Measurements from ENCODE around the gene PLLP. TPM values are rescaled to one million over a fixed set of nuclear protein-coding genes. Genes with fewer than 3 reads are reported as not detected.

PLLP gene
- total and polyA plus RNA-seq, 5 experiments from 2014 or later, result 3.5 to 8.8 (median 4.9) TPM

DNA sequence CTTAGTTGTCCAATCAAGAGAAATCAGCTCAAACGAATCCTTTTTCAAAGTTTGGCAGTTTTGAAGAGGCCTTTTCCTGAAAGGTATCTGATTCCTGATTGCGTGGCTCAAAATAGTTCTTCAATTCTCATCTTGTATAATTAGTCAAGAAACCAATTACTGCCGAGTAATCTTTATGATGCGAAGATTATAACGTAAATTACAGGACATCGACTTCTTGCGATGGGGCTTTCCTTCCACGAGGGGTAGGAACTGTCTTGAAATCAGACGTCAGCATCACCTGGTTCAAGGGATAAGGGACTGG is 40.1 kb downstream of the PLLP start:
- no peaks in the 10 kb centered on the region for H3K27me3 Mint-ChIP-seq
- H3K27ac Mint-ChIP-seq, result peak overlapping the region; percentile 93 to 97 (median 96)
- no peaks in the 10 kb centered on the region for H3K9me3 Mint-ChIP-seq
- DNase-seq (no peak), ATAC-seq (no peak)
- peaks cover 0 to 30% (median 6%) of the 10 kb centered on the region in 3 donors for H3K36me3 Mint-ChIP-seq
- H3K4me3 Mint-ChIP-seq, result peak overlapping the region; percentile 87 to 96 (median 94)
- peaks cover 11 to 33% (median 21%) of the 10 kb centered on the region in 4 donors for H3K4me1 Mint-ChIP-seq
- POLR2A ChIA-PET, result interaction anchor here (0.7 to 3.7 kb wide), 6 partner anchors 9 to 174 kb away, joined by 3 to 24 read pairs (median 10); no protein-coding TSS in a partner anchor

DNA sequence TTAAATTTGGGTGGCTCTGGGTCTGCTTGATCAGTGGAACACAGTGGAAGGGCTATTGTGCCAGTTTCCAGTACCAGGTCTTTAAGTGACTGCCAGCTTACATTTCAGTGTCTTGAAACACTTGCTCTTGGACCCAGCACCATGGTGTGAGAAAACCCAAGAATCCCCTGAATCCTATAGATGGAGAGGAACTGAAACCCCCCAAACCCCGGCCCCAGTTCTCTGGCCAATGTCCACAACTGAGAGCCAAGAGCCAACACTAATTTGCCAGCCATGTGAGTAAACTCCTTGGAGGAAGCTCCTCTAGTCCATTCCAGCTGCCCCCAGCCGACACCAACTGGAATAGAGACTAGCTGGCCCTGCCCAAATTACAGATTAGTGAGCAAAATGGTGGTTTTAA is 41.8 kb downstream of the PLLP start:
- Mint-ChIP-seq H3K9me3 (no peaks in the 10 kb centered on the region), H3K4me1 (peaks cover 11 to 31% (median 20%) of the 10 kb centered on the region in 4 donors), H3K4me3 (peak overlapping the region in 3 of 10 donors; percentile 10 to 37 (median 19)), H3K27me3 (no peaks in the 10 kb centered on the region), H3K27ac (peak overlapping the region in 2 of 10 donors; percentile 15 to 44), H3K36me3 (peaks cover 0 to 29% (median 7%) of the 10 kb centered on the region in 3 donors)
- ATAC-seq (no peak), DNase-seq (no peak)
- POLR2A ChIA-PET, result no interaction called here

- Mint-ChIP-seq H3K4me1 (peaks cover 9 to 26% (median 14%) of the 10 kb centered on the region in 4 donors), H3K27ac (peak overlapping the region; percentile 2 to 60 (median 45)), H3K4me3 (no peak overlapping the region), H3K27me3 (no peaks in the 10 kb centered on the region), H3K9me3 (no peaks in the 10 kb centered on the region), H3K36me3 (peaks cover 0 to 29% (median 13%) of the 10 kb centered on the region in 3 donors)
- no peak for DNase-seq
- ATAC-seq, result no peak
- POLR2A ChIA-PET, result no interaction called here
Measured at GRCh38 chr16:57240851-57241250, 43.6 kb downstream of the PLLP start.

DNA sequence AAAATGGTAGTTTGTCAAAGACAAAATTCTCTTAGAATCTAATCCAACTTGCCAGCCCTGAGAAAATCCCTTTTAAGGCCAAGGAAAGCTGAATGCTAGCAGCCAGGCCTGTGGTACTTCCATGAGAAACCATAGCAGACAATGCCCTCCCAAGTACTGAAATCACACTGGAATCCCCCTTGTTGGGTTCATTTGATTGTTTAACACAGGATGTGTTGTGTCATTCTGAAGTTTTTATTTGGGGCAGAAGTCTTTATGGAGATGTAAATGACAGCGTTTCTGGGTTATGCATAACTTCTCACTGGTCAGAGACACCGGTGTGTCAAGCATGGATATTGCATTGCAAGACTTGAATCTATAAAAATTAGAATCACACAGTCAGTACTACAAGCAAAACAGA is 45.4 kb downstream of the PLLP start:
- peaks cover under 1 to 26% (median 4%) of the 10 kb centered on the region in 4 donors for H3K4me1 Mint-ChIP-seq
- no peaks in the 10 kb centered on the region for H3K9me3 Mint-ChIP-seq
- H3K36me3 Mint-ChIP-seq, result peaks cover 3 to 45% (median 24%) of the 10 kb centered on the region in 3 donors
- H3K27me3 Mint-ChIP-seq, result no peaks in the 10 kb centered on the region
- H3K27ac Mint-ChIP-seq, result peak overlapping the region in 3 of 10 donors; percentile 4 to 22 (median 8)
- DNase-seq (no peak), ATAC-seq (no peak)
- POLR2A ChIA-PET, result interaction anchor here (0.6 kb wide), 1 partner anchor 9 kb away, joined by 5 read pairs; no protein-coding TSS in a partner anchor
- no peak overlapping the region for H3K4me3 Mint-ChIP-seq

DNA sequence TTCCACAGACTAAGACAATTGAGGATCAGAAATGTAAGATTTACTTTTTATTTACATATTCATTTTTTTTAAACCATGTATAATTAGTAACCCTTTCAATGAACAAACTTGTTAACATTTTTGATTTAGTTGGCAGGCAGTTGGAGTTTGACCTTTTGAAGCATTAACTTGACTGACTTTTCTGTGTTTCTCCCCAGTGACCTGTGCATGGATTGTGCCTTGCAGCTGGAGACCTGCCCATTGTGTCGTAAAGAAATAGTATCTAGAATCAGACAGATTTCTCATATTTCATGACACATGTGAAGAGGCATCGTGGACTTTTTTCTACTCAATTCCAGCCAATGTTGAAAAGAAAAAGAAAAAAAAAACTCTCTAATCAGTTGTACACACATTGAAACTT is 45.8 kb downstream of the PLLP start:
- no peaks in the 10 kb centered on the region for H3K9me3 Mint-ChIP-seq
- no peak for ATAC-seq
- no peak overlapping the region for H3K4me3 Mint-ChIP-seq
- H3K36me3 Mint-ChIP-seq, result peaks cover 8 to 50% (median 25%) of the 10 kb centered on the region in 3 donors
- peak overlapping the region in 3 of 10 donors; percentile 4 to 22 (median 8) for H3K27ac Mint-ChIP-seq
- no peaks in the 10 kb centered on the region for H3K27me3 Mint-ChIP-seq
- peaks cover 0 to 25% (median 2%) of the 10 kb centered on the region in 4 donors for H3K4me1 Mint-ChIP-seq
- POLR2A ChIA-PET, result interaction anchor here (0.6 to 0.7 kb wide), 2 partner anchors 9 kb away, joined by 3 to 5 read pairs; no protein-coding TSS in a partner anchor
- DNase-seq, result no peak

DNA sequence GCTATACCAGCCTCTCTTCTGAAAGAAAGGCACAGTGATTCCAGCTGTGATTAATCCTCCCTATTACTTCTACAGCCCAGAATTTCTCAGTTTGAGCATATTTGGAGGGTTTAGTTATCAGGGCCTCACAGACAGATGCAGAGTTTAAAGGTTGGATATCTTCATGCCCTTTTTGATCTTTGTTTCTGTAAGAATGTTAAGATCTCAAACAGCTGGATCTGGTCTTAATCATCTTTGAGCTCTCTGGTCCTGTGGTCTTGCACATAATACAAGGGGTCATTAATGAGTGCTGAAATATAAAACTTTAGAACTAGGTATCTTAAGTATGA is 48.5 kb downstream of the PLLP start:
- Mint-ChIP-seq H3K4me3 (no peak overlapping the region), H3K27me3 (no peaks in the 10 kb centered on the region), H3K4me1 (peaks cover 0 to 20% (median 2%) of the 10 kb centered on the region in 4 donors), H3K27ac (peak overlapping the region in 4 of 10 donors; percentile 3 to 72 (median 57)), H3K9me3 (no peaks in the 10 kb centered on the region), H3K36me3 (peaks cover 10 to 75% (median 32%) of the 10 kb centered on the region in 3 donors)
- ATAC-seq (no peak), DNase-seq (no peak)
- POLR2A ChIA-PET, result interaction anchor here (0.8 to 1.2 kb wide), 2 partner anchors 9 to 49 kb away, joined by 3 to 4 read pairs; partner anchors contain the start of gene ARL2BP

GRCh38 chr16:57235128-57236021 is 49.1 kb downstream of the PLLP start:
- POLR2A ChIA-PET, result interaction anchor here (0.8 to 1.2 kb wide), 2 partner anchors 10 to 48 kb away, joined by 3 to 4 read pairs; partner anchors contain the start of gene ARL2BP
- no peak for ATAC-seq
- peak overlapping the region in 5 of 10 donors; percentile 3 to 72 (median 57) for H3K27ac Mint-ChIP-seq

GRCh38 chr16:57234707-57235092 is 49.8 kb downstream of the PLLP start:
- peak overlapping the region in 1 of 10 donors; percentile 13 for H3K27ac Mint-ChIP-seq

More at GRCh38 chr16:57235128-57236021, 49.1 kb downstream of the PLLP start:
- no peak for DNase-seq
- Mint-ChIP-seq H3K9me3 (no peaks in the 10 kb centered on the region), H3K4me1 (peaks cover 0 to 15% (median 2%) of the 10 kb centered on the region in 4 donors), H3K4me3 (peak overlapping the region in 1 of 10 donors; percentile 13), H3K27me3 (no peaks in the 10 kb centered on the region), H3K36me3 (peaks cover 10 to 81% (median 38%) of the 10 kb centered on the region in 3 donors)

GRCh38 chr16:57233944-57234706 is 50.3 kb downstream of the PLLP start:
- Mint-ChIP-seq H3K9me3 (no peaks in the 10 kb centered on the region), H3K36me3 (peaks cover 10 to 85% (median 41%) of the 10 kb centered on the region in 3 donors), H3K27ac (peak overlapping the region in 4 of 10 donors; percentile 11 to 40 (median 28)), H3K4me3 (no peak overlapping the region), H3K4me1 (peaks cover 0 to 15% (median 2%) of the 10 kb centered on the region in 4 donors), H3K27me3 (no peaks in the 10 kb centered on the region)
- ATAC-seq (no peak), DNase-seq (no peak)
- POLR2A ChIA-PET, result no interaction called here

More at GRCh38 chr16:57234707-57235092, 49.8 kb downstream of the PLLP start:
- POLR2A ChIA-PET, result no interaction called here
- ATAC-seq, result no peak
- DNase-seq, result no peak
- Mint-ChIP-seq H3K36me3 (peaks cover 10 to 85% (median 42%) of the 10 kb centered on the region in 3 donors), H3K9me3 (no peaks in the 10 kb centered on the region), H3K4me3 (no peak overlapping the region), H3K27me3 (no peaks in the 10 kb centered on the region), H3K4me1 (peaks cover 0 to 15% (median 2%) of the 10 kb centered on the region in 4 donors)

DNA sequence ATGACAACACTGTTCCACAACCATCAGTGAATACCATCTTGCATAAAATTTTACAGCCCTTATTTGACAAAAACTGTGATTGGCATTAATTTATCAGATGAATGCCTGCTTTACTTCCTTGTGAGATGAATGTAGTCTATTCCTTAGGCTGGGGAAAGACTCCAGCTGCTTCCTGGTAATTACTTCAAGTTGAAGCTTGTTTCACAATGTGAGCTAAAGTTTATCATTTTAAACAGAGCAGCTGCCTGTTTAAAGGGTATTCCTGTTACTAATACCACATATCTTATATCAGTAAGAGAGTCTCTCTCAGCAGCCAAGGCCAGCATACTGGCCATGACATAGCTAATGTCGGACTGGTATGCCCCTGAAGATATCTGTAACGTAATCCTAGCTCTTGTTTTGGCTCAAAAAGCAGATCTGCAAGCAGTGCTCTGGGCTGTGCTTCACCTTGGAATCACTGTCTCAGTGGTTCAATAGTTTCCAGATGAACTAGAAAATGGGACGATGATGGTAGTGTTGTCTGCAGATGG is 52.6 kb downstream of the PLLP start:
- no peak for DNase-seq
- Mint-ChIP-seq H3K36me3 (peaks cover 10 to 89% (median 46%) of the 10 kb centered on the region in 3 donors), H3K4me3 (no peak overlapping the region), H3K9me3 (no peaks in the 10 kb centered on the region), H3K27ac (no peak overlapping the region), H3K4me1 (peaks cover 0 to 15% (median 2%) of the 10 kb centered on the region in 4 donors), H3K27me3 (no peaks in the 10 kb centered on the region)
- POLR2A ChIA-PET, result no interaction called here
- no peak for ATAC-seq

- no peak overlapping the region for H3K4me3 Mint-ChIP-seq
- peaks cover 0 to under 1% (median 0%) of the 10 kb centered on the region in 4 donors for H3K4me1 Mint-ChIP-seq
- ATAC-seq, result no peak
- POLR2A ChIA-PET, result no interaction called here
- H3K9me3 Mint-ChIP-seq, result no peaks in the 10 kb centered on the region
- no peaks in the 10 kb centered on the region for H3K27me3 Mint-ChIP-seq
- H3K27ac Mint-ChIP-seq, result peak overlapping the region in 1 of 10 donors; percentile 53
- DNase-seq, result no peak
- peaks cover 6 to 94% (median 38%) of the 10 kb centered on the region in 3 donors for H3K36me3 Mint-ChIP-seq
Measured at GRCh38 chr16:57229079-57229478, 55.4 kb downstream of the PLLP start.
